Endothelial cell of umbilical vein (primary cell): ENCODE data around the gene IRX1. TPM values are rescaled to one million over a fixed set of nuclear protein-coding genes. Genes with fewer than 3 reads are reported as not detected.

ENCODE experiments used
- BruUV-seq: library from RNA; stranded (reverse); fragments of 400-500 nt; replicated peaks from 2 replicates; lab custom pipeline; 2021; lab: Mats Ljungman, UMichigan
- CTCF ChIA-PET: fragments of 300-600, 350-600 bp; sonication (Branson Sonifier 250); formaldehyde crosslinking; loops from one replicate; lab custom pipeline; 2021; ENCODE audit warnings: antibody characterized with exemption, inconsistent platforms; lab: Charles Lee
- POLR2A ChIA-PET: fragments of 300-600, 350-600 bp; sonication (Branson Sonifier 250); formaldehyde crosslinking; loops from one replicate; lab custom pipeline; 2021; ENCODE audit warnings: antibody characterized with exemption, inconsistent platforms; lab: Charles Lee
- DNase-seq: peaks from one replicate; pipeline ENCODE4 v3.0.0-alpha.2; 2011; ENCODE audit warnings: low read depth, low spot score
- FAIRE-seq: peaks from 2 replicates; lab custom pipeline; 2011; peaks lifted over from hg19 to GRCh38; lab: Jason Lieb, UNC
- H2AFZ ChIP-seq: 2 replicates; pipeline ENCODE4 v1.6.0; 2012; ENCODE audit warnings: low read depth, low read length, control low read depth, inconsistent platforms
- H3K27ac ChIP-seq: 2 replicates; pipeline ENCODE4 v1.5.1; 2011; ENCODE audit warnings: low read depth, mild to moderate bottlenecking, control low read depth, low read length, moderate library complexity; ENCODE audit not compliant: insufficient read depth
- H3K27me3 ChIP-seq, 2 experiments: 2 replicates each; pipeline versions ENCODE4 v1.6.0 to v1.6.1; 2011; ENCODE audit warnings: low read length in 2 of 2, mixed read lengths in 1 of 2; ENCODE audit not compliant: control insufficient read depth in 2 of 2, insufficient read depth in 2 of 2
- H3K36me3 ChIP-seq, 2 experiments: 2 replicates in 1 of 2; 3 replicates in 1 of 2; pipeline ENCODE4 v1.5.1; 2011; ENCODE audit warnings: low read length in 2 of 2, mild to moderate bottlenecking in 1 of 2, moderate library complexity in 1 of 2; ENCODE audit not compliant: control insufficient read depth in 2 of 2, insufficient read depth in 2 of 2; ENCODE audit errors: extremely low read depth in 1 of 2
- H3K4me1 ChIP-seq: 3 replicates; pipeline ENCODE4 v1.5.1; 2011; ENCODE audit warnings: mild to moderate bottlenecking, low read length; ENCODE audit not compliant: control insufficient read depth, insufficient read depth; ENCODE audit errors: extremely low read depth
- H3K4me2 ChIP-seq: 2 replicates; pipeline ENCODE4 v1.6.1; 2011; ENCODE audit warnings: low read length, control low read depth, mixed read lengths; ENCODE audit not compliant: insufficient read depth
- H3K4me3 ChIP-seq, 3 experiments: fragments of 200-600 bp in 1 of 3; sonication (generic), shearing (Covaris generic) in 1 of 3; replicated peaks in 1 of 3; 2 replicates each; pipeline ENCODE4 v1.5.1; 2011 to 2016; ENCODE audit warnings: control low read depth in 3 of 3, low read length in 3 of 3, mild to moderate bottlenecking in 2 of 3, inconsistent platforms in 1 of 3, low read depth in 1 of 3, moderate library complexity in 1 of 3; ENCODE audit not compliant: insufficient read depth in 1 of 3
- H3K79me2 ChIP-seq: 2 replicates; pipeline ENCODE4 v1.6.0; 2012; ENCODE audit warnings: low read length, inconsistent platforms; ENCODE audit not compliant: control insufficient read depth, insufficient read depth
- H3K9ac ChIP-seq: replicated peaks from 2 replicates; pipeline ENCODE3; 2011; ENCODE audit warnings: low read length, control low read depth; ENCODE audit not compliant: insufficient read depth; ENCODE audit errors: extremely low read depth
- H3K9me1 ChIP-seq: replicated peaks from 3 replicates; pipeline ENCODE4 v1.6.0; 2011; ENCODE audit warnings: mild to moderate bottlenecking, low read length; ENCODE audit not compliant: control insufficient read depth, insufficient read depth; ENCODE audit errors: extremely low read depth
- H3K9me3 ChIP-seq: replicated peaks from 2 replicates; pipeline ENCODE4 v1.5.1; 2012; ENCODE audit warnings: low read length, inconsistent platforms; ENCODE audit not compliant: control insufficient read depth, insufficient read depth
- H4K20me1 ChIP-seq: replicated peaks from 2 replicates; pipeline ENCODE3; 2011; ENCODE audit warnings: mild to moderate bottlenecking, low read length; ENCODE audit not compliant: control insufficient read depth, insufficient read depth; ENCODE audit errors: extremely low read depth
- EZH2 ChIP-seq: IDR thresholded peaks from 2 replicates; pipeline ENCODE4 v1.6.1; 2012; ENCODE audit warnings: borderline replicate concordance, low read depth, mild to moderate bottlenecking, moderate library complexity, low read length, inconsistent platforms; ENCODE audit not compliant: severe bottlenecking
- FOS ChIP-seq: IDR thresholded peaks from 2 replicates; pipeline ENCODE4 v1.6.1; 2011; ENCODE audit warnings: mild to moderate bottlenecking, low read length, moderate library complexity, borderline replicate concordance; ENCODE audit not compliant: insufficient read depth
- GATA2 ChIP-seq: IDR thresholded peaks from 2 replicates; pipeline ENCODE4 v1.7.0; 2011; ENCODE audit warnings: low read depth, mild to moderate bottlenecking, moderate library complexity, mixed read lengths, low read length; ENCODE audit not compliant: insufficient read length, insufficient read depth
- JUN ChIP-seq: IDR thresholded peaks from 2 replicates; pipeline ENCODE4 v1.6.1; 2011; ENCODE audit warnings: borderline replicate concordance, low read depth; ENCODE audit not compliant: insufficient read length, insufficient read depth
- MYC ChIP-seq: IDR thresholded peaks from one replicate; pipeline ENCODE4 v1.6.1; 2011; ENCODE audit warnings: mild to moderate bottlenecking, low read depth, low read length
- POLR2A ChIP-seq: IDR thresholded peaks from 2 replicates; pipeline ENCODE4 v1.6.1; 2012; ENCODE audit warnings: low read depth, mild to moderate bottlenecking, control low read depth, low read length
- POLR2AphosphoS5 ChIP-seq: IDR thresholded peaks from 2 replicates; pipeline ENCODE4 v1.6.1; 2012; ENCODE audit warnings: low read depth, mild to moderate bottlenecking, control low read depth, low read length, moderate library complexity; ENCODE audit not compliant: insufficient read depth
- dilution Hi-C: fragments of 300-500 bp; cut with MboI; formaldehyde crosslinking; loops from one replicate; pipeline ENCODE4 v1.15.0; 2019; ENCODE audit warnings: low sequenced_read_pairs; ENCODE audit not compliant: extremely low pct_ligation_motif_present
- intact Hi-C: fragments of 100-400 bp; cut with micrococcal nuclease; formaldehyde crosslinking; loops from one replicate; pipeline ENCODE4 v1.10.0; 2022
- polyA plus RNA-seq, 4 experiments: library from polyadenylated mRNA; depleted of rRNA in 3 of 4; stranded (reverse) in 3 of 4; unstranded in 1 of 4; fragments of >200 nt; gene quantifications; 2 replicates each; pipeline versions ENCODE4 v1.2.1 to v1.2.3, GENCODE V29; 2011 to 2012; ENCODE audit warnings: missing spikeins in 1 of 4
- total RNA-seq: library from RNA; stranded (reverse); gene quantifications from 2 replicates; pipeline ENCODE4 v1.2.3, GENCODE V29; 2021
- TF ChIP-seq, protein P1 (sequence below): IDR thresholded peaks from 2 replicates; pipeline ENCODE4 v1.6.1; 2011; ENCODE audit not compliant: insufficient read depth, insufficient read length
- TF ChIP-seq, protein P2 (sequence below), 2 donors: IDR thresholded peaks; 1 replicate in 1 of 2; 2 replicates in 1 of 2; pipeline ENCODE4 v1.5.1; 2011; ENCODE audit warnings: low read length in 2 of 2, mild to moderate bottlenecking in 2 of 2, moderate library complexity in 2 of 2, control low read depth in 1 of 2, inconsistent platforms in 1 of 2, low read depth in 1 of 2; ENCODE audit not compliant: insufficient read depth in 1 of 2; ENCODE audit errors: extremely low read depth in 1 of 2

Gene IRX1
- total and polyA plus RNA-seq, 2 donors (not counting 3 experiments of a cell fraction or from before 2014, with no cell fraction given) = not detected

DNA sequence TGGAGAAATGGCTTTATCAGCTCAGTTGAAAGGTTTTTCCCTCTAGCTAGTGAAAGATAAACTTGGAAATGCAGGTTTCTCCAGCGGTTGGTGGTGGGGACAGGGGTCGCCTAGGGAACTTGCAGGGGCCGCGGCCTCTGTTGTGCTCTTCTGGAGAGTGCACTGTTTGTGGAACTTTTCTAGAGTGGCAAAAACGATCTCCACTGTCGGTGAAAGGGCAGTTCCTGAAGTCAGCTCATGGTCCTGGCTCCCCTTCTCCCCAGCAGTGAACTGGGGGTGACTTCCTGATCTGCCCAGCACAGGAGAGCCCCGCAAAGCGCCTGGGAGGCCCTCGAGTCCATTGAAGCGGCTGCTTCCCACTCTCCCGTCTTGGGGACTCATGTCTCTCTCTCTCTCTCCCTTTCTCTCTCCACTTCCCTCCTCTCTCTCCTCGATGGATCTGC is 3.2 kb downstream of the IRX1 start:
- H2AFZ ChIP-seq = no peak overlapping the region
- no peak for FAIRE-seq
- no peaks in the 10 kb centered on the region for H3K36me3 ChIP-seq
- H3K9me3 ChIP-seq = no peaks in the 10 kb centered on the region
- no peak for TF ChIP-seq POLR2A
- TF ChIP-seq POLR2AphosphoS5 = no peak
- TF ChIP-seq, protein P1, sequence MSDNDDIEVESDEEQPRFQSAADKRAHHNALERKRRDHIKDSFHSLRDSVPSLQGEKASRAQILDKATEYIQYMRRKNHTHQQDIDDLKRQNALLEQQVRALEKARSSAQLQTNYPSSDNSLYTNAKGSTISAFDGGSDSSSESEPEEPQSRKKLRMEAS = no peak
- TF ChIP-seq GATA2 = no peak
- TF ChIP-seq, protein P2, sequence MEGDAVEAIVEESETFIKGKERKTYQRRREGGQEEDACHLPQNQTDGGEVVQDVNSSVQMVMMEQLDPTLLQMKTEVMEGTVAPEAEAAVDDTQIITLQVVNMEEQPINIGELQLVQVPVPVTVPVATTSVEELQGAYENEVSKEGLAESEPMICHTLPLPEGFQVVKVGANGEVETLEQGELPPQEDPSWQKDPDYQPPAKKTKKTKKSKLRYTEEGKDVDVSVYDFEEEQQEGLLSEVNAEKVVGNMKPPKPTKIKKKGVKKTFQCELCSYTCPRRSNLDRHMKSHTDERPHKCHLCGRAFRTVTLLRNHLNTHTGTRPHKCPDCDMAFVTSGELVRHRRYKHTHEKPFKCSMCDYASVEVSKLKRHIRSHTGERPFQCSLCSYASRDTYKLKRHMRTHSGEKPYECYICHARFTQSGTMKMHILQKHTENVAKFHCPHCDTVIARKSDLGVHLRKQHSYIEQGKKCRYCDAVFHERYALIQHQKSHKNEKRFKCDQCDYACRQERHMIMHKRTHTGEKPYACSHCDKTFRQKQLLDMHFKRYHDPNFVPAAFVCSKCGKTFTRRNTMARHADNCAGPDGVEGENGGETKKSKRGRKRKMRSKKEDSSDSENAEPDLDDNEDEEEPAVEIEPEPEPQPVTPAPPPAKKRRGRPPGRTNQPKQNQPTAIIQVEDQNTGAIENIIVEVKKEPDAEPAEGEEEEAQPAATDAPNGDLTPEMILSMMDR (IDR thresholded peaks at IDR 0.05; ENCODE audit: extremely low read depth in 1 of 2, insufficient read depth in 1 of 2, low read depth in 1 of 2, low read length in 2 of 2) = no peak
- no peak for TF ChIP-seq MYC
- no peak for TF ChIP-seq FOS
- TF ChIP-seq EZH2 = no peak
- no peak for TF ChIP-seq JUN
- POLR2A ChIA-PET = no interaction called here
- H3K27ac ChIP-seq = no peak overlapping the region
- dilution Hi-C loops (no loop called here), intact Hi-C loops (loop anchor here (10.0 kb wide), 1 partner anchor 854 kb away; no protein-coding TSS in a partner anchor)
- no peaks in the 10 kb centered on the region for H3K79me2 ChIP-seq
- CTCF ChIA-PET = no interaction called here
- no peak overlapping the region for H3K9ac ChIP-seq
- BruUV-seq = no TSS peak
- no peak overlapping the region for H3K4me3 ChIP-seq
- no peaks in the 10 kb centered on the region for H3K9me1 ChIP-seq
- H3K4me1 ChIP-seq = no peaks in the 10 kb centered on the region
- no peak overlapping the region for H3K4me2 ChIP-seq
- H3K27me3 ChIP-seq = peaks cover 73 to 80% of the 10 kb centered on the region in 2 experiments
- no peak for DNase-seq
- no peaks in the 10 kb centered on the region for H4K20me1 ChIP-seq
